Breast epithelium (tissue), 4 donors: Measurements from ENCODE around the gene F2. TPM values are rescaled to one million over a fixed set of nuclear protein-coding genes. Genes with fewer than 3 reads are reported as not detected.

Experiments
- DNase-seq, 2 donors: peaks; one replicate each; pipeline ENCODE4 v3.0.0-alpha.2; 2019; ENCODE audit warnings: low spot score in 2 of 2
- H3K27ac ChIP-seq, 2 donors: fragments of 200-600 bp; sonication (generic) in 1 of 2; one replicate each; pipeline ENCODE4 v1.5.1; 2016 to 2019; ENCODE audit warnings: mild to moderate bottlenecking in 1 of 2
- H3K27me3 ChIP-seq, 2 donors: fragments of 200-600 bp; sonication (generic) in 1 of 2; one replicate each; pipeline versions ENCODE4 v1.5.1 to v1.6.0; 2017 to 2019; ENCODE audit warnings: control low read depth in 1 of 2, mild to moderate bottlenecking in 1 of 2
- H3K36me3 ChIP-seq: fragments of 200-600 bp; one replicate; pipeline ENCODE4 v1.5.1; 2019
- H3K4me1 ChIP-seq, 2 donors: fragments of 200-600 bp; sonication (generic); one replicate each; pipeline ENCODE4 v1.5.1; 2016 to 2019; ENCODE audit warnings: control low read depth in 1 of 2
- H3K4me3 ChIP-seq, 3 donors: fragments of 200-600 bp; sonication (generic); 1 replicate in 2 of 3; 2 replicates in 1 of 3; pipeline ENCODE4 v1.5.1; 2016 to 2019; ENCODE audit warnings: mild to moderate bottlenecking in 3 of 3, moderate library complexity in 2 of 3
- H3K9me3 ChIP-seq, 2 donors: fragments of 200-600 bp; sonication (generic) in 1 of 2; one replicate each; pipeline ENCODE4 v1.5.1; 2016 to 2019; ENCODE audit warnings: control low read depth in 1 of 2
- POLR2A ChIP-seq: fragments of 450-650 bp; IDR thresholded peaks from one replicate; pipeline ENCODE4 v1.6.1; 2016; ENCODE audit warnings: antibody characterized with exemption, mild to moderate bottlenecking, moderate library complexity
- POLR2AphosphoS5 ChIP-seq, 3 donors: sonication (generic); formaldehyde crosslinking; IDR thresholded peaks; one replicate each; pipeline ENCODE4 v1.6.1; 2017; ENCODE audit warnings: antibody characterized with exemption in 3 of 3
- intact Hi-C: fragments of 100-400 bp; cut with DNase I; formaldehyde crosslinking; loops from one replicate; pipeline ENCODE4 v1.15.1; 2023; ENCODE audit warnings: low total_unique reads
- total RNA-seq, 3 donors: library from RNA; depleted of rRNA; stranded (reverse); fragments of >200 nt; gene quantifications; one replicate each; pipeline ENCODE4 v1.1.0, GENCODE V29; 2016
- TF ChIP-seq, protein P1 (sequence below), 3 donors: fragments of 450-650 bp; IDR thresholded peaks; one replicate each; pipeline ENCODE4 v1.5.1; 2016 to 2017; ENCODE audit warnings: antibody characterized with exemption in 3 of 3, mild to moderate bottlenecking in 3 of 3, moderate library complexity in 3 of 3

Gene F2
- total RNA-seq, 3 donors from 2014 or later, result not detected

DNA sequence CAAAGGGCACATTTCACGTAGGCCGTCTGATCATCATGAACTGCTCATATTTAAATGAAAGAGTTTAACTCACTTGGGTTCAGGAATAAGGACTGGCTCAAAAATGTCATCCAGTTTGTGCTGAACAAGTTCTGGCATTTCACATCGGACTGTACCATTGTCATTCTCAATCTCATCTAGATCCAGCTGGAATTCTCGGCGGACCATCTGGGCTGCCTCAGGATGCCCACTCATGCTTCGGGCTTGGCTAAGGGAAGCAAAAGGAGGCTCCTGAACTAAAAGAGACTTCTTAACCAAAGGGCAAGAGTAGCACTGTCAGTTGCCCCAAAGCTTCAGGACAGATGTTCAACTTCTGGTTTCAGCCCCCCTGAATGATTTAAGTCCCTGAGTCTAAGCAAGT is 40.2 kb downstream of the F2 start:
- Histone ChIP-seq H3K9me3 (no peaks in the 10 kb centered on the region), H3K27me3 (no peaks in the 10 kb centered on the region), H3K36me3 (peaks cover 35% of the 10 kb centered on the region), H3K4me3 (no peak overlapping the region), H3K27ac (no peak overlapping the region), H3K4me1 (no peaks in the 10 kb centered on the region)
- intact Hi-C loops, result no loop called here
- no peak for DNase-seq
- TF ChIP-seq POLR2AphosphoS5 (IDR thresholded peaks at IDR 0.05), result no peak
- TF ChIP-seq, protein P1, sequence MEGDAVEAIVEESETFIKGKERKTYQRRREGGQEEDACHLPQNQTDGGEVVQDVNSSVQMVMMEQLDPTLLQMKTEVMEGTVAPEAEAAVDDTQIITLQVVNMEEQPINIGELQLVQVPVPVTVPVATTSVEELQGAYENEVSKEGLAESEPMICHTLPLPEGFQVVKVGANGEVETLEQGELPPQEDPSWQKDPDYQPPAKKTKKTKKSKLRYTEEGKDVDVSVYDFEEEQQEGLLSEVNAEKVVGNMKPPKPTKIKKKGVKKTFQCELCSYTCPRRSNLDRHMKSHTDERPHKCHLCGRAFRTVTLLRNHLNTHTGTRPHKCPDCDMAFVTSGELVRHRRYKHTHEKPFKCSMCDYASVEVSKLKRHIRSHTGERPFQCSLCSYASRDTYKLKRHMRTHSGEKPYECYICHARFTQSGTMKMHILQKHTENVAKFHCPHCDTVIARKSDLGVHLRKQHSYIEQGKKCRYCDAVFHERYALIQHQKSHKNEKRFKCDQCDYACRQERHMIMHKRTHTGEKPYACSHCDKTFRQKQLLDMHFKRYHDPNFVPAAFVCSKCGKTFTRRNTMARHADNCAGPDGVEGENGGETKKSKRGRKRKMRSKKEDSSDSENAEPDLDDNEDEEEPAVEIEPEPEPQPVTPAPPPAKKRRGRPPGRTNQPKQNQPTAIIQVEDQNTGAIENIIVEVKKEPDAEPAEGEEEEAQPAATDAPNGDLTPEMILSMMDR (IDR thresholded peaks at IDR 0.05), result no peak
- no peak for TF ChIP-seq POLR2A

- Histone ChIP-seq H3K4me3 (no peak overlapping the region), H3K4me1 (no peaks in the 10 kb centered on the region), H3K27me3 (no peaks in the 10 kb centered on the region), H3K9me3 (no peaks in the 10 kb centered on the region), H3K27ac (no peak overlapping the region), H3K36me3 (peaks cover 32% of the 10 kb centered on the region)
- no peak for DNase-seq
- TF ChIP-seq POLR2AphosphoS5 (IDR thresholded peaks at IDR 0.05), result no peak
- TF ChIP-seq, protein P1 (IDR thresholded peaks at IDR 0.05), result no peak
- intact Hi-C loops, result no loop called here
Measured at GRCh38 chr11:46760429-46761128, 41.6 kb downstream of the F2 start.

DNA sequence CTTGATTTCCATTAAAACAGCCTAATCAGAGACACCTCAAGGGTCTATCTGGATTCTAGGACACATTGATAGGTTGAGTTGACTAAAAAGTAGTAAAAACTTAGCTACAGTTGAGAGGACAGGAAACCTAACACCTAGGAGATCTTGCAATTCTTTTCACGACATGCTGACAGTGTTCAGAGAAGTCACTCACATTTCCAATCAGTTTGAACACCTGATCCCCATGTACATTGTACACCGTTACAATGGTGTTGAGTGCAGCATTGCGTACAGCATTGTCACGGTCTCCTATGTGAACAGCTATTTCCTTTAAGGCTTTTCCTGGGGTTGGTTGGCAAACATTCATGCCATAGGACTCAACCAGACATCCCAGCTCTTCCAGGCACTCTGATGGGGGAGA is 42.8 kb downstream of the F2 start:
- Histone ChIP-seq H3K36me3 (peaks cover 32% of the 10 kb centered on the region), H3K27ac (no peak overlapping the region), H3K4me3 (no peak overlapping the region), H3K4me1 (no peaks in the 10 kb centered on the region), H3K27me3 (no peaks in the 10 kb centered on the region), H3K9me3 (no peaks in the 10 kb centered on the region)
- no peak for DNase-seq
- intact Hi-C loops, result no loop called here
- TF ChIP-seq POLR2AphosphoS5 (IDR thresholded peaks at IDR 0.05) (no peak), POLR2A (no peak)
- TF ChIP-seq, protein P1 (IDR thresholded peaks at IDR 0.05), result no peak

DNA sequence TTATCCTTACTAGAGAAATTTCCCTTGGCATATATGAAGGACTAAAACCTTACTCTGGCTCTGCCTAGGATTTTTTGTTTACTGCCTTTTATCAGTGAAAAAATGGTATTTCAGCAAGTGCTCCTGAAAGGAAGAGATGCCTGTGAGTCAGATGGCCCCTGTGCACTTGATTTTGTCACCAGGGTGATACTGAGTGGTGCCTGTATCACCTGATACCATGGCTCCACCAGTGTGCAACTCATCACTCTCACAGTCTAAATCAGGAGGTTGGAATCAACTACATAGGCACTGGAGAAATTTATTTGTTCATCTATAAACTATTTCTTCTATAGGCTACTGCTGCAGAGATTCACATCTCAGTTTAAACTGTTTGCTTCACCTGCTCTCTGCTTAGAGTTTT is 43.2 kb downstream of the F2 start:
- no peak for DNase-seq
- TF ChIP-seq POLR2A, result no peak
- no peak for TF ChIP-seq POLR2AphosphoS5 (IDR thresholded peaks at IDR 0.05)
- TF ChIP-seq, protein P1 (IDR thresholded peaks at IDR 0.05), result no peak
- no peak overlapping the region for H3K4me3 ChIP-seq
- H3K27me3 ChIP-seq, result no peaks in the 10 kb centered on the region
- intact Hi-C loops, result no loop called here
- peaks cover 32% of the 10 kb centered on the region for H3K36me3 ChIP-seq
- H3K27ac ChIP-seq, result no peak overlapping the region
- no peaks in the 10 kb centered on the region for H3K9me3 ChIP-seq
- no peaks in the 10 kb centered on the region for H3K4me1 ChIP-seq

GRCh38 chr11:46766656-46767055 is 47.6 kb downstream of the F2 start:
- Histone ChIP-seq H3K4me3 (no peak overlapping the region), H3K36me3 (peaks cover 11% of the 10 kb centered on the region), H3K27me3 (no peaks in the 10 kb centered on the region), H3K9me3 (no peaks in the 10 kb centered on the region), H3K4me1 (no peaks in the 10 kb centered on the region), H3K27ac (no peak overlapping the region)
- intact Hi-C loops, result no loop called here
- DNase-seq, result no peak
- TF ChIP-seq, protein P1 (IDR thresholded peaks at IDR 0.05), result no peak
- TF ChIP-seq POLR2A (no peak), POLR2AphosphoS5 (IDR thresholded peaks at IDR 0.05) (no peak)
